Measurements from ENCODE around the gene CSF3R. TPM values are rescaled to one million over a fixed set of nuclear protein-coding genes. Genes with fewer than 3 reads are reported as not detected.

Gene CSF3R
- polyA plus RNA-seq, 1 of the 3 experiments (the other 2 are of a cell fraction), result not detected

DNA sequence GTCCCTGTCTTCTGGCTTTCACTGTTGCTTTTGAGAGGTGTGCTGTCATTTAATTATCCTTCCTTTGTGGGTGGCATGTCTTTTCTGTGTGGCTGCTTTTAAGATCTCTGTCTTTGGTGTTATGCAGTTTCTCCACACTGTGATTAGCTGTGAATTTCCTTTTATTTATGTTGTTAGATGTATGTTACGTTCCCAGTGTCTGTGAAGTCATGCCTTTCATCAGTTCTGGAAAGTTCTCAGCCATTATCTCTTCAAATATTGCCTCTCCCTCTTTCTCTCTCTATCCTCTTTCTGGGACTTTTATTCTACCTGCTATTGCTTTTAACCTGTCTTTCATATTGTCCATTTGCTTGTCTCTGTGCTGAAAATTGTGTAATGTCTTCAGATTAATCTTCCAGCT is 21.0 kb upstream of the CSF3R start (continued):
- TF ChIP-seq, protein P1, sequence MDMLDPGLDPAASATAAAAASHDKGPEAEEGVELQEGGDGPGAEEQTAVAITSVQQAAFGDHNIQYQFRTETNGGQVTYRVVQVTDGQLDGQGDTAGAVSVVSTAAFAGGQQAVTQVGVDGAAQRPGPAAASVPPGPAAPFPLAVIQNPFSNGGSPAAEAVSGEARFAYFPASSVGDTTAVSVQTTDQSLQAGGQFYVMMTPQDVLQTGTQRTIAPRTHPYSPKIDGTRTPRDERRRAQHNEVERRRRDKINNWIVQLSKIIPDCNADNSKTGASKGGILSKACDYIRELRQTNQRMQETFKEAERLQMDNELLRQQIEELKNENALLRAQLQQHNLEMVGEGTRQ (IDR thresholded peaks at IDR 0.05; ENCODE audit: borderline replicate concordance, low read depth, low read length), result no peak
- TF ChIP-seq FOXJ3 (CRISPR knock-in tag; IDR thresholded peaks at IDR 0.05), result no peak

DNA sequence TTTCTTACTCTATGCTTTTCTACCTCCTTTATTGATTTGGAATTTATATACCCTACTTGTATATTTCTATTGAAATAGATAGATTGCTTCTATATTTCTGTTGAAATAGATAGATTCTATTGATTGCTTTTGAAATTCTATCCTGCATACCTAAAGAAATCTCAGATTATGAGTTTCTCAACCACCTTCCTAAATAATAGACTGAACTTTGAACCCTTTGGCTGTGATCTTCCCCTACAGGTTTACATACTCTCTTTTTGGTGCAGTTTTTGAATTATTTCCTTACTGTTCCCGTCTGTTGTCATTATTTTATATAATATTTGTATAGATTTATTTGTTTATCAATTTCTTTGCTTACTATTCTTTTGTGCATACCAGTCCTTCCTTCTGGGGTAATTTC is 20.4 kb upstream of the CSF3R start:
- peaks cover 5% of the 10 kb centered on the region; the same call in 1 of the 2 replicates for H3K27me3 ChIP-seq (ENCODE audit: insufficient read depth)
- no peak overlapping the region for H2AFZ ChIP-seq (ENCODE audit: low read depth)
- no peaks in the 10 kb centered on the region for H3K79me2 ChIP-seq (ENCODE audit: insufficient read depth)
- H3K27ac ChIP-seq (ENCODE audit: low read depth in 2 of 2, low read length in 1 of 2), result no peak overlapping the region
- no peaks in the 10 kb centered on the region for H3F3A ChIP-seq (replicated peaks; ENCODE audit: insufficient read depth)
- H3K9me2 ChIP-seq, result no peaks in the 10 kb centered on the region
- ChIA-PET CTCF (interaction anchor here (0.6 to 1.1 kb wide), 2 partner anchors 14 to 209 kb away, joined by 3 to 12 read pairs; no protein-coding TSS in a partner anchor), POLR2A (no interaction called here)
- no peaks in the 10 kb centered on the region for H3K36me3 ChIP-seq (replicated peaks in 1 of 2; ENCODE audit: control insufficient read depth in 1 of 2, insufficient read depth in 2 of 2, low read length in 1 of 2)
- TF ChIP-seq, protein P2, sequence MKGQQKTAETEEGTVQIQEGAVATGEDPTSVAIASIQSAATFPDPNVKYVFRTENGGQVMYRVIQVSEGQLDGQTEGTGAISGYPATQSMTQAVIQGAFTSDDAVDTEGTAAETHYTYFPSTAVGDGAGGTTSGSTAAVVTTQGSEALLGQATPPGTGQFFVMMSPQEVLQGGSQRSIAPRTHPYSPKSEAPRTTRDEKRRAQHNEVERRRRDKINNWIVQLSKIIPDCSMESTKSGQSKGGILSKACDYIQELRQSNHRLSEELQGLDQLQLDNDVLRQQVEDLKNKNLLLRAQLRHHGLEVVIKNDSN (IDR thresholded peaks at IDR 0.05; ENCODE audit: borderline replicate concordance, low read depth), result no peak
- TF ChIP-seq NRF1 (IDR thresholded peaks at IDR 0.05; ENCODE audit: low read depth, low read length) (no peak), ELF1 (IDR thresholded peaks at IDR 0.05) (no peak), RFX5 (IDR thresholded peaks at IDR 0.05; ENCODE audit: low read length) (no peak), TEAD4 (IDR thresholded peaks at IDR 0.05; ENCODE audit: borderline replicate concordance, insufficient read depth) (no peak), YY1 (IDR thresholded peaks at IDR 0.05; ENCODE audit: low read depth) (no peak), FOXM1 (IDR thresholded peaks at IDR 0.05; ENCODE audit: low read depth) (no peak), JUND (IDR thresholded peaks at IDR 0.05) (no peak), NFIC (IDR thresholded peaks at IDR 0.05; ENCODE audit: borderline replicate concordance) (no peak), SMC3 (IDR thresholded peaks at IDR 0.05; ENCODE audit: low read depth, low read length) (no peak), GABPA (IDR thresholded peaks at IDR 0.05; ENCODE audit: low read depth) (no peak)
- TF ChIP-seq, protein P3, sequence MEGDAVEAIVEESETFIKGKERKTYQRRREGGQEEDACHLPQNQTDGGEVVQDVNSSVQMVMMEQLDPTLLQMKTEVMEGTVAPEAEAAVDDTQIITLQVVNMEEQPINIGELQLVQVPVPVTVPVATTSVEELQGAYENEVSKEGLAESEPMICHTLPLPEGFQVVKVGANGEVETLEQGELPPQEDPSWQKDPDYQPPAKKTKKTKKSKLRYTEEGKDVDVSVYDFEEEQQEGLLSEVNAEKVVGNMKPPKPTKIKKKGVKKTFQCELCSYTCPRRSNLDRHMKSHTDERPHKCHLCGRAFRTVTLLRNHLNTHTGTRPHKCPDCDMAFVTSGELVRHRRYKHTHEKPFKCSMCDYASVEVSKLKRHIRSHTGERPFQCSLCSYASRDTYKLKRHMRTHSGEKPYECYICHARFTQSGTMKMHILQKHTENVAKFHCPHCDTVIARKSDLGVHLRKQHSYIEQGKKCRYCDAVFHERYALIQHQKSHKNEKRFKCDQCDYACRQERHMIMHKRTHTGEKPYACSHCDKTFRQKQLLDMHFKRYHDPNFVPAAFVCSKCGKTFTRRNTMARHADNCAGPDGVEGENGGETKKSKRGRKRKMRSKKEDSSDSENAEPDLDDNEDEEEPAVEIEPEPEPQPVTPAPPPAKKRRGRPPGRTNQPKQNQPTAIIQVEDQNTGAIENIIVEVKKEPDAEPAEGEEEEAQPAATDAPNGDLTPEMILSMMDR (IDR thresholded peaks at IDR 0.05), result no peak
- no peaks in the 10 kb centered on the region for H4K20me1 ChIP-seq (ENCODE audit: insufficient read depth)
- H3K4me2 ChIP-seq, result no peak overlapping the region
- no peaks in the 10 kb centered on the region for H3K4me1 ChIP-seq (ENCODE audit: control insufficient read depth in 1 of 2, insufficient read depth in 2 of 2, low read depth in 1 of 2, low read length in 1 of 2)
- H3K9me3 ChIP-seq, result no peaks in the 10 kb centered on the region
- WGBS (ENCODE audit: low lambda C conversion rate), result 35% methylated on average over 1 of the region's 1 CpG
- no peak for DNase-seq
- no peak overlapping the region for H3K4me3 ChIP-seq (ENCODE audit: low read depth in 2 of 2, low read length in 1 of 2)
- H3K9ac ChIP-seq, result no peak overlapping the region

DNA sequence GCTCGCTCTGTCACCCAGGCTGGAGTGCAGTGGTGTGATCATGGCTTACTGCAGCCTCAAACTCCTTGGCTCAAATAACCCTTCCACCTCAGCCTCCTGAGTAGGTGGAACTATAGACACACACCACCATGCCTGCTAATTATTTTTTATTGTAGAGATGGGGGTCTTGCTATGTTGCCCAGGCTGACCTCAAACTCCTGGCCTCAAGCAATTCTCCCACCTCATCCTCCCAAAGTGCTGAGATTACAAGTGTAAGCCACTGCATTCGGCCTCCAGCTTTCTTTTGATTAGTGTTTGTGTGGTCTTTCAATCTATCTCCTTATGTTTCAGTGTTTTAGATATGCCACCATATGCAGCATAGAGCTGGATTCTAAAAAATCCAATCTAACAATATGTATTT is 19.9 kb upstream of the CSF3R start:
- no peaks in the 10 kb centered on the region for H3K79me2 ChIP-seq (ENCODE audit: insufficient read depth)
- H3K36me3 ChIP-seq (replicated peaks in 1 of 2; ENCODE audit: control insufficient read depth in 1 of 2, insufficient read depth in 2 of 2, low read length in 1 of 2), result no peaks in the 10 kb centered on the region
- ChIA-PET POLR2A (no interaction called here), CTCF (interaction anchor here (3.3 kb wide), 1 partner anchor 14 kb away, joined by 22 read pairs; no protein-coding TSS in a partner anchor)
- H3K4me2 ChIP-seq, result no peak overlapping the region
- peaks cover 5% of the 10 kb centered on the region; the same call in 1 of the 2 replicates for H3K27me3 ChIP-seq (ENCODE audit: insufficient read depth)
- H3K9me3 ChIP-seq, result no peaks in the 10 kb centered on the region
- H3F3A ChIP-seq (replicated peaks; ENCODE audit: insufficient read depth), result no peaks in the 10 kb centered on the region
- H3K4me1 ChIP-seq (ENCODE audit: control insufficient read depth in 1 of 2, insufficient read depth in 2 of 2, low read depth in 1 of 2, low read length in 1 of 2), result no peaks in the 10 kb centered on the region
- no peak overlapping the region for H3K4me3 ChIP-seq (ENCODE audit: low read depth in 2 of 2, low read length in 1 of 2)
- H3K9ac ChIP-seq, result no peak overlapping the region
- TF ChIP-seq RXRA (IDR thresholded peaks at IDR 0.05; ENCODE audit: borderline replicate concordance, low read depth) (no peak), FOSL2 (IDR thresholded peaks at IDR 0.05; ENCODE audit: borderline replicate concordance, low read depth) (no peak), RCOR1 (IDR thresholded peaks at IDR 0.05; ENCODE audit: low read length) (no peak), RAD21 (IDR thresholded peaks at IDR 0.05; ENCODE audit: low read length) (no peak), GABPA (IDR thresholded peaks at IDR 0.05; ENCODE audit: low read depth) (no peak)
- TF ChIP-seq, protein P4, sequence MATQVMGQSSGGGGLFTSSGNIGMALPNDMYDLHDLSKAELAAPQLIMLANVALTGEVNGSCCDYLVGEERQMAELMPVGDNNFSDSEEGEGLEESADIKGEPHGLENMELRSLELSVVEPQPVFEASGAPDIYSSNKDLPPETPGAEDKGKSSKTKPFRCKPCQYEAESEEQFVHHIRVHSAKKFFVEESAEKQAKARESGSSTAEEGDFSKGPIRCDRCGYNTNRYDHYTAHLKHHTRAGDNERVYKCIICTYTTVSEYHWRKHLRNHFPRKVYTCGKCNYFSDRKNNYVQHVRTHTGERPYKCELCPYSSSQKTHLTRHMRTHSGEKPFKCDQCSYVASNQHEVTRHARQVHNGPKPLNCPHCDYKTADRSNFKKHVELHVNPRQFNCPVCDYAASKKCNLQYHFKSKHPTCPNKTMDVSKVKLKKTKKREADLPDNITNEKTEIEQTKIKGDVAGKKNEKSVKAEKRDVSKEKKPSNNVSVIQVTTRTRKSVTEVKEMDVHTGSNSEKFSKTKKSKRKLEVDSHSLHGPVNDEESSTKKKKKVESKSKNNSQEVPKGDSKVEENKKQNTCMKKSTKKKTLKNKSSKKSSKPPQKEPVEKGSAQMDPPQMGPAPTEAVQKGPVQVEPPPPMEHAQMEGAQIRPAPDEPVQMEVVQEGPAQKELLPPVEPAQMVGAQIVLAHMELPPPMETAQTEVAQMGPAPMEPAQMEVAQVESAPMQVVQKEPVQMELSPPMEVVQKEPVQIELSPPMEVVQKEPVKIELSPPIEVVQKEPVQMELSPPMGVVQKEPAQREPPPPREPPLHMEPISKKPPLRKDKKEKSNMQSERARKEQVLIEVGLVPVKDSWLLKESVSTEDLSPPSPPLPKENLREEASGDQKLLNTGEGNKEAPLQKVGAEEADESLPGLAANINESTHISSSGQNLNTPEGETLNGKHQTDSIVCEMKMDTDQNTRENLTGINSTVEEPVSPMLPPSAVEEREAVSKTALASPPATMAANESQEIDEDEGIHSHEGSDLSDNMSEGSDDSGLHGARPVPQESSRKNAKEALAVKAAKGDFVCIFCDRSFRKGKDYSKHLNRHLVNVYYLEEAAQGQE (IDR thresholded peaks at IDR 0.05; ENCODE audit: low read depth, low read length), result no peak
- no peaks in the 10 kb centered on the region for H4K20me1 ChIP-seq (ENCODE audit: insufficient read depth)
- no peak overlapping the region for H3K27ac ChIP-seq (ENCODE audit: low read depth in 2 of 2, low read length in 1 of 2)
- H2AFZ ChIP-seq (ENCODE audit: low read depth), result no peak overlapping the region
- H3K9me2 ChIP-seq, result no peaks in the 10 kb centered on the region
- WGBS (ENCODE audit: low lambda C conversion rate), result 57% methylated on average over 2 of the region's 2 CpGs
- no peak for DNase-seq
